Stimulated activated CD4-positive, alpha-beta T cell treated with anti-CD3 and anti-CD28 coated beads, Interleukin-12 subunit alpha, Interleukin-12 subunit beta, amount 100 ng/mL, for 48 hours (primary cell): ENCODE measurements around the gene ARL4D.
A peak's percentile ranks its signal among the peaks of the same experiment; 100 is the strongest.
"Not testable (repeated sequence)": the region's sequence is repeated elsewhere in the genome, so short reads cannot be mapped to it uniquely, and the experiment has no call there.

Experiments
- DNase-seq, 3 donors: peaks; one replicate each; pipeline ENCODE4 v3.0.0-alpha.2; 2020; ENCODE audit warnings: low read depth in 2 of 3, low spot score in 1 of 3

The ARL4D gene

GRCh38 chr17:43398724-43399595 is at the start of gene ARL4D:
Gene ARL4D, plus strand, starts transcription at chr17:43398993. Its CDS starts 740 bp downstream, at chr17:43399733.
- DNase-seq: peak; percentile 61 to 72 (median 65)

GRCh38 chr17:43349142-43349541 is 49.7 kb upstream of the ARL4D start:
- DNase-seq: no peak

GRCh38 chr17:43350888-43351361 is 47.9 kb upstream of the ARL4D start:
- no peak for DNase-seq

- DNase-seq: no peak
These were observed 47.1 kb upstream of the ARL4D start for GRCh38 chr17:43351691-43352090.

GRCh38 chr17:43352579-43353331 is 46.0 kb upstream of the ARL4D start:
- DNase-seq: no peak

GRCh38 chr17:43353393-43353792 is 45.4 kb upstream of the ARL4D start:
- no peak for DNase-seq

GRCh38 chr17:43354371-43354770 is 44.4 kb upstream of the ARL4D start:
- DNase-seq: no peak

- no peak for DNase-seq
These were observed 42.3 kb upstream of the ARL4D start for GRCh38 chr17:43356450-43356849.

- no peak for DNase-seq
These were observed 41.8 kb upstream of the ARL4D start for GRCh38 chr17:43356999-43357398.

- no peak for DNase-seq
These were observed 39.2 kb upstream of the ARL4D start for GRCh38 chr17:43359469-43360110.

GRCh38 chr17:43360376-43360738 is 38.4 kb upstream of the ARL4D start:
- DNase-seq: peak; percentile 48 to 81 (median 73)

GRCh38 chr17:43360739-43361505 is 37.9 kb upstream of the ARL4D start:
- peak; percentile 84 to 89 (median 89) for DNase-seq

GRCh38 chr17:43363181-43363925 is 35.4 kb upstream of the ARL4D start:
- no peak for DNase-seq

- no peak for DNase-seq
These were observed 34.9 kb upstream of the ARL4D start for GRCh38 chr17:43363926-43364285.

GRCh38 chr17:43365356-43365755 is 33.4 kb upstream of the ARL4D start:
- no peak for DNase-seq

GRCh38 chr17:43365921-43366320 is 32.9 kb upstream of the ARL4D start:
- DNase-seq: not testable (repeated sequence)

- DNase-seq: no peak
These were observed 31.7 kb upstream of the ARL4D start for GRCh38 chr17:43366891-43367736.

GRCh38 chr17:43367737-43368242 is 31.0 kb upstream of the ARL4D start:
- DNase-seq: peak in 2 of 3 donors; percentile 29 to 52
